ENCODE results near the gene NDUFS6.

The NDUFS6 gene

DNA sequence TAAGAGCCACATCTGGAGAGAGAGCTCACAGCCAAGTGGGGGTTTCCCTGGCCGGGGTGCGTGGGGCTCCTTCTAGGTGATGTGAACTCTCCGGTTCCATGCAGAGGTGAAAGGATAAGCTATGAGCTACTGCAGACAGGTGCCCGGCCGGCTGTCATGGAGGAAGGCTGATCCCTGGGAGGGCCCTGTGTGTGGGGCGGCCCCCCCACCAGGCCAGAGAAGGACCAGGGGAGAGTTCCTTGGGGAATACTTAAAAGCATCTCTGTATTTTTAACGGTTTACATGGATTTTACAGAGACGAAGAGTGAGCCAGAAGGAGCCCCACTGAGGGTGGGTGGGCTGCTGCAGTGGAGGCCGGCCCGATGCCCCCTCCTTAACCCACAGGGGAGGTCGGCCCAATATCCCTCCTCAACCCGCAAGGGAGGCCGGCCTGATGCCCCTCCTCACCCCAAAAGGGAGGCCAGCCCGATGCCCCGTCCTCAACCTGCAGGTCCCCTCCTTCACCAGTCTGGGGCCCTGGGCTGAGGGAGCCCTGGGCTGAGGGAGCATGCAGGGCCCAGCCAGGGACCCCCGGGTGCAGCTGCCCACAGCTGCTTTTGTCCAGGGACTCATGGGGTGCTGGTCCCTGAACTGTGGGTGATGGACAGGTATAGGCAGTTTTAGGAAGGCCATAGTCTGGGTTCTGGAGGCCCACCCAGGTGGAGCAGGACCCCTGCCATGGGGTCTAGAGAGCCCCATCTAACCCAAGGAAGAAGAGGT is 33.5 kb upstream of the NDUFS6 start:
- TF ChIP-seq, protein P1, sequence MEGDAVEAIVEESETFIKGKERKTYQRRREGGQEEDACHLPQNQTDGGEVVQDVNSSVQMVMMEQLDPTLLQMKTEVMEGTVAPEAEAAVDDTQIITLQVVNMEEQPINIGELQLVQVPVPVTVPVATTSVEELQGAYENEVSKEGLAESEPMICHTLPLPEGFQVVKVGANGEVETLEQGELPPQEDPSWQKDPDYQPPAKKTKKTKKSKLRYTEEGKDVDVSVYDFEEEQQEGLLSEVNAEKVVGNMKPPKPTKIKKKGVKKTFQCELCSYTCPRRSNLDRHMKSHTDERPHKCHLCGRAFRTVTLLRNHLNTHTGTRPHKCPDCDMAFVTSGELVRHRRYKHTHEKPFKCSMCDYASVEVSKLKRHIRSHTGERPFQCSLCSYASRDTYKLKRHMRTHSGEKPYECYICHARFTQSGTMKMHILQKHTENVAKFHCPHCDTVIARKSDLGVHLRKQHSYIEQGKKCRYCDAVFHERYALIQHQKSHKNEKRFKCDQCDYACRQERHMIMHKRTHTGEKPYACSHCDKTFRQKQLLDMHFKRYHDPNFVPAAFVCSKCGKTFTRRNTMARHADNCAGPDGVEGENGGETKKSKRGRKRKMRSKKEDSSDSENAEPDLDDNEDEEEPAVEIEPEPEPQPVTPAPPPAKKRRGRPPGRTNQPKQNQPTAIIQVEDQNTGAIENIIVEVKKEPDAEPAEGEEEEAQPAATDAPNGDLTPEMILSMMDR (IDR thresholded peaks at IDR 0.05) = no peak
- DNase-seq = peak in 1 of 2 donors; percentile 56
- Histone ChIP-seq H3K4me3 (no peak overlapping the region), H3K36me3 (no peaks in the 10 kb centered on the region), H3K27me3 (peaks cover 0 to 60% of the 10 kb centered on the region in 2 donors), H3K27ac (no peak overlapping the region), H3K9me3 (no peaks in the 10 kb centered on the region), H3K4me1 (no peaks in the 10 kb centered on the region)
- intact Hi-C loops (cut with DNase I; ENCODE audit: low total_unique reads) = no loop called here

GRCh38 chr5:1768283-1769000 is 32.8 kb upstream of the NDUFS6 start:
- DNase-seq = peak in 1 of 2 donors; percentile 43
- TF ChIP-seq, protein P1 (IDR thresholded peaks at IDR 0.05) = no peak

DNA sequence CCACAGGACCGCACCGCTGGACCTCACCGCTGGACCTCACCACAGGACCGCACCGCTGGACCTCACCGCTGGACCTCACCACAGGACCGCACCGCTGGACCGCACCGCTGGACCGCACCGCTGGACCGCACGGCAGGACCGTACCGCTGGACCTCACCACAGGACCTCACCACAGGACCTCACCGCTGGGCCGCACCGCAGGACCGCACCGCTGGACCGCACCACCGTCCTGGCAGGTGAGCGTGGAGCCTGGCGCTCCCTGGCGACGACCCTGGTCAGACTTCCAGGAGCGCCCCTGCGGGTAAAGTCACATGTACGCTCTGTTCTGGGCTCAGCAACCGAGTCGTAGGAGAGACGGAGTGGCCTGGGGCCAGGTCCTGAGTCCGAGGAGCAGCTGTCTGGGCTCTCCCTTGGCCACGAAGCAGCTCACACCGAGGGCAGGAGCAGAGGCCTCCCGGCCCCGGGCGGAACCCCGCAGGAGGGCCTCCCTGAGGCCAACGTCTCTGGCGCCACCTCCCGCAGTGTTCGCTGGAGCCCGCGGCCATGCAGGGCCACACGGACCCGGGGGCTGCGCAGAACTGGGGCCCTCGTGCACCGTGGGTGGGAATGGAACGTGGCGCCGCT is 32.1 kb upstream of the NDUFS6 start:
- H3K27me3 ChIP-seq = peaks cover 0 to 46% of the 10 kb centered on the region in 2 donors
- H3K4me3 ChIP-seq = no peak overlapping the region
- H3K4me1 ChIP-seq = no peaks in the 10 kb centered on the region
- DNase-seq = peak in 1 of 2 donors; percentile 48
- H3K9me3 ChIP-seq = no peaks in the 10 kb centered on the region
- intact Hi-C loops (cut with DNase I; ENCODE audit: low total_unique reads) = no loop called here
- no peaks in the 10 kb centered on the region for H3K36me3 ChIP-seq
- H3K27ac ChIP-seq = no peak overlapping the region
- TF ChIP-seq, protein P1 (IDR thresholded peaks at IDR 0.05) = no peak

More at GRCh38 chr5:1768283-1769000, 32.8 kb upstream of the NDUFS6 start:
- intact Hi-C loops (cut with DNase I; ENCODE audit: low total_unique reads) = no loop called here
- Histone ChIP-seq H3K4me3 (no peak overlapping the region), H3K27ac (no peak overlapping the region), H3K4me1 (no peaks in the 10 kb centered on the region), H3K27me3 (peaks cover 0 to 53% of the 10 kb centered on the region in 2 donors), H3K36me3 (no peaks in the 10 kb centered on the region), H3K9me3 (no peaks in the 10 kb centered on the region)

DNA sequence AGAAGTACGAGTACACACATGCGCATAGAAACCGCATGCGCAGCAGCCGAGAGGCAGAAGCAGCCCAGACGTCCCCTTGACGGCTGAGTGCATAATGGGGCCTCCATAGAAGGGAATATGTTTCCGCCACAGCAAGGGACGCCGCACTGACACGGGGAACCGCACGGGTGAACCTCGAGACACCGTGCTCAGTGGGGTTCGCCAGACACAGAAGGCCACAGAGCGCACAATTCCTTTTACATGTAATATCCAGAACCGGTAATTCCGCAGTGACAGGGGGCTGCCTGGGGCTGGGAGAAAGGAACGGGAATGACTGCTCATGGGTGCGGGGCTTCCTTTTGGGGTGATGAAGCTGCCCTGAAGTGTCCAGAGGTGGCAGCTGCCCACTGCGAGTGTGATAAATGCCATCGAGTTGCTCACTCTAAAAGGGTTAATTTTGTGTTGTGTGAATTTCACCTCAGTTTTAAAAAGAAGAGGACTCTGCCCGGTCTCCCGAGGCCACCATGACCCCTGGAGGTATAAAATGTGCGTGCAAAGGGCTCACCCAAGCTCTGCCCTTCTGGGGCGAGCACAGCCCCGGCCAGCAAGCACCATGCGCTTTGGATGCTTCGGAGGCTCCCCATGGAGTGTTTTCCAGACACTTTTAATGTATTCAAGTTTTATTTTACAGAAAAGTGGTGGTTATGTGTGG is 31.3 kb upstream of the NDUFS6 start:
- H3K4me3 ChIP-seq = no peak overlapping the region
- H3K4me1 ChIP-seq = no peaks in the 10 kb centered on the region
- intact Hi-C loops (cut with DNase I; ENCODE audit: low total_unique reads) = no loop called here
- H3K9me3 ChIP-seq = no peaks in the 10 kb centered on the region
- no peak overlapping the region for H3K27ac ChIP-seq
- H3K36me3 ChIP-seq = no peaks in the 10 kb centered on the region
- H3K27me3 ChIP-seq = peaks cover 0 to 39% of the 10 kb centered on the region in 2 donors
- peak in 1 of 2 donors; percentile 40 for DNase-seq
- TF ChIP-seq, protein P1 (IDR thresholded peaks at IDR 0.05) = no peak

- Histone ChIP-seq H3K36me3 (no peaks in the 10 kb centered on the region), H3K4me3 (no peak overlapping the region), H3K27me3 (peaks cover 0 to 33% of the 10 kb centered on the region in 2 donors), H3K4me1 (no peaks in the 10 kb centered on the region), H3K27ac (no peak overlapping the region), H3K9me3 (no peaks in the 10 kb centered on the region)
- no peak for DNase-seq
- TF ChIP-seq, protein P1 (IDR thresholded peaks at IDR 0.05) = no peak
- intact Hi-C loops (cut with DNase I; ENCODE audit: low total_unique reads) = no loop called here
Measured at GRCh38 chr5:1770443-1770802, 30.8 kb upstream of the NDUFS6 start.
